IPS-NIHi7 (cell line): ENCODE data around the gene ASH1L.
"Not testable (repeated sequence)": the region's sequence is repeated elsewhere in the genome, so short reads cannot be mapped to it uniquely, and the experiment has no call there.

ENCODE experiments used
- DNase-seq: peaks from one replicate; pipeline ENCODE4 v3.0.0; 2012; ENCODE audit warnings: mixed read lengths; ENCODE audit errors: extremely low spot score

The ASH1L gene

DNA sequence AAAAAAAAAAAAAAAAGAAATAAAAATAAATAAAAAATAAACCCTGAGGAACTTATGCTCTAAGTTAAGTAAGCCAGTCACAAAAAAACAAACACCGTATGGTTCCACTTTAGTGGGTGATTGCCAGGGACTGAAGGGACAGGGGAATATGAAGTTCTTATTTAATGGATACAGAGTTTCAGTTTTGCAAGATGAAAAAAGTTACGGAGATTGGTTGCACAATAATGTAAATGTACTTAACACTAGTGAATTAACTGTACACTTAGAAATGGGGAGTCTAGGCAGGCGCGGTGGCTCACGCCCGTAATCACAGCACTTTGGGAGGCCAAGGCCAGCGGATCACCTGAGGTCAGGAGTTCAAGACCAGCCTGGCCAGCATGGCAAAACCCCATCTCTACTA lies 111.4 kb downstream of the ASH1L start:
- DNase-seq = no peak

DNA sequence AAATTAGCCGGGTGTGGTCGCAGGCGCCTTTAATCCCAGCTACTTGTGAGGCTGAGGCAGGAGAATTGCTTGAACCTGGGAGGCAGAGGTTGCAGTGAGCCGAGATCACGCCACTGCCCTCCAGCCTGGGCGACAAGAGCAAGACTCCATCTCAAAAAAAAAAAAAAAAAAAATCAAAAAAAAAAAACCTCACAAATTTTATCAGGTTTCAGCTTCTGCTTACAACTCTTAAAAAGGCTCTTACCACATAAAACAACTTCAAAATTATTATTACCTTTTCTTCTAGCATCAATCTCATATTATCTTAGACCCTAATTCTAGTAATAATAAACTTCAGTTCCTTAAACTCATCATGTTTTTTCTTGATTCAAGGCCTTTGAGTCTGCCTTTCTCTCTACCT lies 120.2 kb downstream of the ASH1L start:
- DNase-seq = not testable (repeated sequence)

DNA sequence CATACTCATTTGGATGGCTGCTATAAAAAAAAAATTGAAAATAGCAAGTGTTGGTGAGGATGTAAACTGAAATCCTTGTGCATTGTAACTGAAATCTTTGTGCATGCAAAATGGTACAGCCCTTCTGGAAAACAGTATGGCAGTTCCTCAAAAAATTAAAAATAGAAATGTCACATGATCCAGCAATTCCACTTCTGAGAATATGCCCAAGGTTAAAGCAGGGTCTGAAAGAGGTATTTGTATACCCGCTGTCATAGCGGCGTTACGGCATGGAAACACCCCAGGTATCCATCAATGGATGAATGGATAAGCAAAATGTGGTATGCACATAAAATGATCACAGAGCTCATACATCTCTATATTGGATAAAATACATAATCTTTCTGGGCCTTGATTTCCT lies 125.2 kb downstream of the ASH1L start:
- DNase-seq = no peak

GRCh38 chr1:155433831-155434389 lies 128.7 kb downstream of the ASH1L start:
- DNase-seq = not testable (repeated sequence)

DNA sequence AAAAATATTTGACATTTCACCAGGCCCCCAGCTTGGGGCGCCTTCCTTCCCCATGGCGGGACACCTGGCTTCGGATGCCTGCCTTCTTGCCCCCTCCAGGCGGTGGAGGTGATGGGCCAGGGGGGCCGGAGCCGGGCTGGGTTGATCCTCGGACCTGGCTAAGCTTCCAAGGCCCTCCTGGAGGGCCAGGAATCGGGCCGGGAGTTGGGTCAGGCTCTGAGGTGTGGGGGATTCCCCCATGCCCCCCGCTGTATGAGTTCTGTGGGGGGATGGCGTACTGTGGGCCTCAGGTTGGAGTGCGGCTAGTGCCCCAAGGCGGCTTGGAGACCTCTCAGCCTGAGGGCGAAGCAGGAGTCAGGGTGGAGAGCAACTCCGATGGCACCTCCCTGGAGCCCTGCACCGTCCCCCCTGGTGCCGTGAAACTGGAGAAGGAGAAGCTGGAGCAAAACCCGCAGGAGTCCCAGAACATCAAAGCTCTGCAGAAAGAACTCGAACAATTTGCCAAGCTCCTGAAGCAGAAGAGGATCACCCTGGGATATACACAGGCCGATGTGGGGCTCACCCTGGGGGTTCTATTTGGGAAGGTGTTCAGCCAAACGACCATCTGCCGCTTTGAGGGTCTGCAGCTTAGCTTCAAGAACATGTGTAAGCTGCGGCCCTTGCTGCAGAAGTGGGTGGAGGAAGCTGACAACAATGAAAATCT lies 129.3 kb downstream of the ASH1L start:
- DNase-seq = not testable (repeated sequence)

DNA sequence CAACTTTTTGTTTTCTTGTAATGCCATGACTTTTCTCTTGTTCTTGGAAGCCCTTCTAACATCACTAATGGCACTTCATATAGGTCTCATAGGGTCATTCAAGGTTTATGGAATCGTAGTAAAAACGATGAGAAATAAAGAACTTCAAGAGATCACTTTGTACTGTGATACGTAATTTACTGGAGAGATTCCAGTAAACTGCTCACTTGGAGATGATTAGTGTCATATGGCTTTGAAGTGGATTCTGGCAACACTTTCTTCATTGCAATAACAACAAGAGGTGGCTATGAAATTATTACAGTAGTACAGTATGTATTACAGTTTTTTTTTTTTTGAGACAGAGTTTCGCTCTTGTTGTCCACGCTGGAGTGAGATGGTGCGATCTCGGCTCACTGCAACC lies 138.5 kb downstream of the ASH1L start:
- no peak for DNase-seq

DNA sequence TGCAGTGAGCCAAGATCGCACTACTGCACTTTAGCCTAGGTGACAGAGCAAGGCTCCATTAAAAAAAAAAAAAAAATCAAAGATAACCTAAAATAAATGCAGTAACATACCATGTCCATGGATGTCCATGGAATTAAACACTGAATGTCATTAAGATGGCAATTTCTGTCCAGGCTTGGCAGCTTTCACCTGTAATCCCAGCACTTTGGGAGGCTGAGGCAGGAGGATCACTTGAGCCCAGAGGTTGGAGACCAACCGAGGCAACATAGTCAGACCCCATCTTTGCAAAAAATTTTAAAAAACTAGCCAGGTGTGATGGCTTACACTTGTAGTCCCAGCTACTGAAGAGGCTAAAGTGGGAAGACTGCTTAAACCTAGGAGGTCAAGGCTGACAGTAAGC lies 141.8 kb downstream of the ASH1L start:
- no peak for DNase-seq

- not testable (repeated sequence) for DNase-seq
These were observed 150.8 kb downstream of the ASH1L start for GRCh38 chr1:155411840-155412239.

GRCh38 chr1:155410931-155411330 lies 151.7 kb downstream of the ASH1L start:
- no peak for DNase-seq

DNA sequence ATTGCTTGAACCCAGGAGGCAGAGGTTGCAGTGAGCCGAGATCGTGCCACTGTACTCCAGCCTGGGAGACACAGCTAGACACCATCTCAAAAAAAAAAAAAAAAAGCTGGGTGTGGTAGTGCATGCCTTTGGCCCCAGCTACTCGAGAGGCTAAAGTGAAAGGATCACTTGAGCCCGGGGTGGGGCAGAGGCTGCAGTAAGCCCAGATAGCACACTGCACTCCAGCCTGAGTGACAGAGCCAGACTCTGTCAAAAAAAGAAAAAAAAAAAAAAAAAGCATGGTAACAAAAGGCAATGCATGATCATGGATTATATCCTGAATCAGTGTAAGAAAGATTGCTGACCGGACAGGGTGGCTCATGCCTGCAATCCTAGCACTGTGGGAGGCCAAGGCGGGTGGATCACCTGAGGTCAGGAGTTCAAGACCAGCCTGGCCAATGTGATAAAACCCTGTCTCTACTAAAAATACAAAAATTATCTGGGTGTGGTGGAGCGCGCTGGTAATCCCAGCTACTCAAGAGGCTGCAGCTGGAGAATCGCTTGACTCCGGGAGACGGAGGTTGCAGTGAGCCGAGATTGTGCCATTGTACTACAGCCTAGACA lies 165.6 kb downstream of the ASH1L start:
- no peak for DNase-seq

- no peak for DNase-seq
These were observed 169.6 kb downstream of the ASH1L start for GRCh38 chr1:155392898-155393411.

GRCh38 chr1:155389826-155390225 lies 172.8 kb downstream of the ASH1L start:
- no peak for DNase-seq

DNA sequence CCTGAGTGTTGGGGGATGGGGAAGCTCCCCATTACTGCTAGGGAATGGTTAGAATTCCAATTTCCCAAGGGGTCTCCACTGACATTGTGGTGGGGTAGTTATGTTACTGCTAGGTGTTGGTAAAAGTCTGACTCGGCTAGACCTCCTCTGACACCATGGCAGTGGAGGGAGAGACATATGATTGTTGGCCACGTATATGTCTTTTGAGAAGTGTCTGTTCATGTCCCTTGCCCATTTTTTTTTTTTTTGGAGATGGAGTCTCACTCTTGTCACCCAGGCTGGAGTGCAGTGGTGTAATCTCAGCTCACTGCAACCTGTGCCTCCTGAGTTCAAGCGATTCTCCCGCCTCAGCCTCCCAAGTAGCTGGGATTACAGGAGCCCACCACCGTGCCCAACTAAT lies 176.8 kb downstream of the ASH1L start:
- DNase-seq = not testable (repeated sequence)

DNA sequence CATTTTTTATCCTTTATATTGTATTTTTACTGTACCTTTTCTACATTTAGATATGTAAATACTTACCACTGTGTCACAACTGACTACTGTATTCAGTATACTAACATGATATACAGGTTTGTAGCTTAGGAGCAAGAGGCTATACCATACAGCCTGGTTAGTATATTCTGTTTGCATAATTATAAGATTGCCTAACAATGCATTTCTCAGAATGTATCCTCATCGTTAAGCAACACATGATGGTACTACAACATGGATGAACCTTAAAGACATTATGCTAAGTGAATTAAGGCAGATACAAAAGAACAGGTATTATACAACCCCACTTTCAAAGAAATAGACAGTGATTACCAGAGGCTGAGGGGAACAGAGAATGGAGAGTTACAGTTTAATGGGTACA lies 179.2 kb downstream of the ASH1L start:
- DNase-seq = no peak

DNA sequence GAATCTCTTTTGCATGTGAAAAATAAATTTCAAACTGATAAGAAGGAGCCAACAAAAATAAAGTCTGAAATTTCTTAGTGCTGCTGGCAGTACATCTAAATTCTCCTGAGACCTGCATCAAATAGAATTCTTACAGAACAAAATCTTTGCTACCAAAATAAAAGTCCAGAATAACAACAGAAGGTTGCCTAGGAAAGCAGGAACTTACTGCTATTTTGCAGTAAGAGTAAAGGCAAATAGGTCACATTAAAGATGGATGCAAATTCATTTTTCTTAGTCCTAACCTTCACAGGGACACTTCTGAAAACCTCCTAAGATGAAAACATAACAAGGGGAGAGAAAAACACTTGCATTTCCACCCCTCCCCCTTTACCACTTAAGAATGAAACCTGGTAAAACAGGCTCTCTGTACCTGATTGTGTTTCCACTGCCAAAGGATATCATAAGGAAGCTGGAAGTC lies 182.9 kb downstream of the ASH1L start:
- peak; percentile 11 for DNase-seq

- DNase-seq = no peak
These were observed 183.4 kb downstream of the ASH1L start for GRCh38 chr1:155379180-155379579.

- DNase-seq = no peak
These were observed 202.6 kb downstream of the ASH1L start for GRCh38 chr1:155360051-155360450.

- DNase-seq = no peak
These were observed 210.0 kb downstream of the ASH1L start for GRCh38 chr1:155352631-155353030.

GRCh38 chr1:155342842-155343241 lies 219.8 kb downstream of the ASH1L start:
- no peak for DNase-seq

DNA sequence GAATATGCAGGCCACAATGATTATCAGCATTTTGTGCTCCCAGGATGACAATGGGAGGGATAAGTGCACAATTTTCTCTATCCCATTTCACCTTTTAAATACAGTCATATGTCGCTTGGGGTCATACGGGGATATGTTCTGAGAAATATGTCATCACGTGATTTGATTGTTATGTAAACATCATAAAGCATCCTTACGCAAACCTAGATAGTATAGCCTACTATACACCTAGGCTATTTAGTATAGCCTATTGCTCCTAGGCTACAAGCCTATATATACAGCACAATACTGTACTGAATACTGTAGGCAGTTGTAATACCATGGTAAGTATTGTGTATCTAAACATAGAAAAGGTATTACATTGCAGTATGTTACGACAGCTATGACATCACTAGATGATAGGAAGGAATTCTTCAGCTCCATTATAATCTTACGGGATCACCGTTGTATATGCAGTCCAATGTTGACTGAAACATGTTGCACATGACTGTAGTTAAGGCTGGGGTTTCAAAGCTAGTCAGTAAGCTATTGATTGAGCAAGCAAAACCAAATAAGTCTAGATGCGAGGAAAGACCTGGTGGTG lies 223.0 kb downstream of the ASH1L start:
- DNase-seq = no peak

GRCh38 chr1:155334962-155335361 lies 227.6 kb downstream of the ASH1L start:
- DNase-seq = no peak

DNA sequence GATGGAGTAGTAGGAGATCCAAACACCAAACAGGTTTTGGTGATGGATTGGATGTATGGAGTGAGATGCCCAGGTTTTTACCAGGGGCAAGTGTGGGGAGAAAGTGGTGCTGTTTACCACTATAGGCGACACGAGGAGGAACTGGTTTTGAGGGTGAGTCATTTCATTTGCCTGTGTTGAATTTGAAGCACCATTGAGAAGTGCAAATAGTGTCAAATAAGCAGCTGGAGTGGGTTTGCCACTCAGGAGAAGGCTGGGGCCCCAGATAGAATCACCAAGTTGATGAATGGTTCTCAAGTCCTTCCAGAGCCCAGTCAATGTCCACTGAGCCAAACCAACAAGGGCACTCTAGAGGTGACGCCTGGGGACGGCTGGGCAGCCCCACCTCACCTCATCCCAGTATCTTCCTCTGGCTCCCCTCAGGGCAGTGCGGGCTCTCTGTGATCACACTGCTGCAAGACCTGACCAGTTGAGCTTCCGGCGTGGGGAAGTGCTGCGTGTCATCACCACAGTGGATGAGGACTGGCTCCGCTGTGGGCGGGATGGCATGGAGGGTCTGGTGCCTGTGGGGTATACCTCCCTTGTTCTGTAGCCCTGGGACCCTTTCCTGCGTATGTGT lies 232.5 kb downstream of the ASH1L start:
- no peak for DNase-seq
